A549 treated with CORT108297 at 1 μM for 4 hours (cell line): ENCODE data around the gene AJM1. TPM values are rescaled to one million over a fixed set of nuclear protein-coding genes. Genes with fewer than 3 reads are reported as not detected.

Experiments used
- total RNA-seq: library from RNA; stranded (reverse); fragments of 200-300 nt; extraction: Qiagen RNA extraction; gene quantifications from 5 replicates; pipeline ENCODE4 v1.2.3, GENCODE V29; 2022

AJM1 gene
- total RNA-seq: 3.3 to 4.7 TPM (median 4.6 TPM) in 5 replicates

GRCh38 chr9:136842380-136842948, at the start of gene AJM1:
Gene AJM1 (plus strand): TSS chr9:136842478. CDS start chr9:136844415, 1,937 bp downstream.

GRCh38 chr9:136796238-136796774, 46.0 kb upstream of the AJM1 start, which contains the start of gene CCDC183:
Gene CCDC183 (plus strand): TSS chr9:136796338. CDS start chr9:136796398, 60 bp downstream.

GRCh38 chr9:136807281-136808074, 34.8 kb upstream of the AJM1 start, which contains the start of gene RABL6:
Gene RABL6 (plus strand): TSS chr9:136807948. CDS start chr9:136808197, 249 bp downstream.

GRCh38 chr9:136849038-136849959, 7.0 kb downstream of the AJM1 start, which contains the start of gene PHPT1:
Gene PHPT1 (plus strand): TSS chr9:136849409. CDS start chr9:136849431, 22 bp downstream.

GRCh38 chr9:136851941-136852663, 9.8 kb downstream of the AJM1 start, which contains the start of gene MAMDC4:
Gene MAMDC4 (plus strand): TSS chr9:136852346. CDS start chr9:136852417, 71 bp downstream.

GRCh38 chr9:136885950-136886578, 43.8 kb downstream of the AJM1 start, which contains the start of gene TRAF2:
Gene TRAF2 (plus strand): TSS chr9:136886516. CDS start chr9:136898741, 12,225 bp downstream.

Other genes starting within 250 kb of the AJM1 start
- gene EGFL7, start 179.6 kb upstream of the AJM1 start, total RNA-seq: 37.0 to 63.6 TPM (median 60.7 TPM) in 5 replicates
- gene AGPAT2, start 155.0 kb upstream of the AJM1 start, total RNA-seq: 63.9 to 116 TPM (median 109 TPM) in 5 replicates
- gene DIPK1B, start 129.9 kb upstream of the AJM1 start, total RNA-seq: 6.8 to 10.9 TPM (median 10.1 TPM) in 5 replicates
- not detected in 5 replicates for gene LCN10, start 99.5 kb upstream of the AJM1 start, total RNA-seq
- not detected in 5 replicates for gene LCN6, start 94.0 kb upstream of the AJM1 start, total RNA-seq
- not detected in 5 replicates for gene LCN8, start 84.2 kb upstream of the AJM1 start, total RNA-seq
- 0.02 TPM in 1 of 5 replicates, not detected in the others for gene LCN15, start 78.0 kb upstream of the AJM1 start, total RNA-seq
- gene TMEM141, start 51.1 kb upstream of the AJM1 start, total RNA-seq: 61.4 to 77.3 TPM (median 75.3 TPM) in 5 replicates
- gene CCDC183, start 46.1 kb upstream of the AJM1 start, total RNA-seq: 0.13 to 0.36 TPM (median 0.27 TPM) in 5 replicates
- 59.9 to 89.6 TPM (median 80.8 TPM) in 5 replicates for gene RABL6, start 34.5 kb upstream of the AJM1 start, total RNA-seq
- 284 to 346 TPM (median 322 TPM) in 5 replicates for gene PHPT1, start 6.9 kb downstream of the AJM1 start, total RNA-seq
- gene MAMDC4, start 9.9 kb downstream of the AJM1 start, total RNA-seq: 1.7 to 6.8 TPM (median 5.1 TPM) in 5 replicates
- gene EDF1, start 23.8 kb downstream of the AJM1 start, total RNA-seq: 433 to 512 TPM (median 473 TPM) in 5 replicates
- gene TRAF2, start 44.0 kb downstream of the AJM1 start, total RNA-seq: 47.5 to 74.7 TPM (median 64.9 TPM) in 5 replicates
- gene FBXW5, start 102.3 kb downstream of the AJM1 start, total RNA-seq: 61.5 to 109 TPM (median 104 TPM) in 5 replicates
- 0.88 to 2.3 TPM (median 1.3 TPM) in 5 replicates for gene C8G, start 102.8 kb downstream of the AJM1 start, total RNA-seq
- gene LCN12, start 109.8 kb downstream of the AJM1 start, total RNA-seq: 0.48 to 1.5 TPM (median 1.5 TPM) in 5 replicates
- gene PTGDS, start 135.0 kb downstream of the AJM1 start, total RNA-seq: 0.16 to 0.81 TPM (median 0.57 TPM) in 5 replicates
- 0.03 to 0.06 TPM (median 0.05 TPM) in 4 of 5 replicates, not detected in the other for gene LCNL1, start 140.5 kb downstream of the AJM1 start, total RNA-seq
- 49.7 to 88.2 TPM (median 76.5 TPM) in 5 replicates for gene PAXX, start 149.9 kb downstream of the AJM1 start, total RNA-seq
- gene CLIC3, start 154.1 kb downstream of the AJM1 start, total RNA-seq: 2.7 to 4.5 TPM (median 3.8 TPM) in 5 replicates
- 20.4 to 30.4 TPM (median 27.8 TPM) in 5 replicates for gene ABCA2, start 185.8 kb downstream of the AJM1 start, total RNA-seq
- 0.08 to 0.09 TPM in 2 of 5 replicates, not detected in the others for gene FUT7, start 189.6 kb downstream of the AJM1 start, total RNA-seq
- 41.2 to 91.4 TPM (median 89.1 TPM) in 5 replicates for gene NPDC1, start 203.7 kb downstream of the AJM1 start, total RNA-seq
- gene ENTPD2, start 211.6 kb downstream of the AJM1 start, total RNA-seq: 0.63 to 1.4 TPM (median 0.95 TPM) in 5 replicates
- gene SAPCD2, start 228.1 kb downstream of the AJM1 start, total RNA-seq: 15.2 to 28.2 TPM (median 25.3 TPM) in 5 replicates
- 9.5 to 17.0 TPM (median 12.6 TPM) in 5 replicates for gene UAP1L1, start 235.0 kb downstream of the AJM1 start, total RNA-seq
- gene MAN1B1, start 244.5 kb downstream of the AJM1 start, total RNA-seq: 42.2 to 55.4 TPM (median 51.2 TPM) in 5 replicates